Retina (tissue), 1 donor: Measurements from ENCODE around the gene SMNDC1.
"Not testable (repeated sequence)": the region's sequence is repeated elsewhere in the genome, so short reads cannot be mapped to it uniquely, and the experiment has no call there.

ENCODE experiments used
- DNase-seq: peaks from one replicate; pipeline ENCODE4 v3.0.0-alpha.2; 2016

SMNDC1 gene

DNA sequence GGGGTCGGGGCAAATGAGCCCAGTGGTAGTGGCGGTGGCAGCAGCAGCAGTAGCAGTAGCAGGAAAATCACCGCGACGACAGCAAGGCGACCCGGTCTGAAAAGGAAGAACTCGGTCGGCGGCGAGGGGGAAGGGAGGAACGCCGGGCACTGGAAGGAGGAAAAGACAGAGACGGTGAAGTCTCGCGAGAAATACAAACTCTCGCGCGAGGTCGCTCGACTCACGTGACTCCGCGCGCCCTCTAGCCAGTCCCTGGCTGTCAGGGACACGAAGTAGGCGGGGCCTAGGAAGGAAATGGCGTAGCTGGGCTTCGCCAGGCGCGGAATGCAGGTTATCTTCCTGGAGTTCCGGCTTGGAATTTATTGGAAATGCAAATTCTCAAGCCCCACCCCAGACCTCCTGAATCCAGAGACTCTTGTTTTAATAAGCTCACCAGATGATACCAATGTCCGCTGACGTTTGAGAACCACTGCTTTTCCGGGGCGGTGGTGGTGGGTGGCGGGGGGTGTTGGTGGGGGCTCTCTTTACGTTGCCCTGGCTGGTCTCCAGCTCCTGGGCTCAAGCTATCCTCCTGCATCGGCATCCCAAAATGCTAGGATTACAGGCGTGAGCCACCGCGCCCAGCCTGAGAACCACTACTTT is at the start of gene SMNDC1:
Gene SMNDC1, minus strand, starts transcription at position 141 of the 642 bp plus-strand sequence. CDS start 1,333 bp downstream, outside the sequence.
- DNase-seq = peak; percentile 99

DNA sequence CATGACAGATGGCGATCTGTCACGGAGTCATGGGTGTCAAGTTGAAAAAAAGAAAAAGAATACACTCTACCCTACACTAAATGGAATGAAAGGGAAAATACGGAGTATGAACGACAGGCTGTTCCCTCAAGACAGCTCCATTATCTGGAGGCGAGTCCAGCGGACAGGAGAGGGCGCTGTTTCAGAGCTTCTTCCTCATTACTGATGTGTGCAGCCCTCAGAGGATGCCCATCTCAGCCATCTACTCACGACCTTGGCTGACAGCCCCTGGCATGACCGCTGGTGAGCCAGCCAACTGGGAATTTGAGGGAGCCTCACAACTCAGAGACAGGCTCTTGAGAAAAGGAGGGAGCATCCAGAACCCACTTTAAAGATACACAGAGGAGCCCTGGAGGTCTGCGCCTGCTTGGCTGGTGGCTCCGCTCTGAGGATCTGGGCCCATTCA is 49.6 kb upstream of the SMNDC1 start:
- peak; percentile 80 for DNase-seq

DNA sequence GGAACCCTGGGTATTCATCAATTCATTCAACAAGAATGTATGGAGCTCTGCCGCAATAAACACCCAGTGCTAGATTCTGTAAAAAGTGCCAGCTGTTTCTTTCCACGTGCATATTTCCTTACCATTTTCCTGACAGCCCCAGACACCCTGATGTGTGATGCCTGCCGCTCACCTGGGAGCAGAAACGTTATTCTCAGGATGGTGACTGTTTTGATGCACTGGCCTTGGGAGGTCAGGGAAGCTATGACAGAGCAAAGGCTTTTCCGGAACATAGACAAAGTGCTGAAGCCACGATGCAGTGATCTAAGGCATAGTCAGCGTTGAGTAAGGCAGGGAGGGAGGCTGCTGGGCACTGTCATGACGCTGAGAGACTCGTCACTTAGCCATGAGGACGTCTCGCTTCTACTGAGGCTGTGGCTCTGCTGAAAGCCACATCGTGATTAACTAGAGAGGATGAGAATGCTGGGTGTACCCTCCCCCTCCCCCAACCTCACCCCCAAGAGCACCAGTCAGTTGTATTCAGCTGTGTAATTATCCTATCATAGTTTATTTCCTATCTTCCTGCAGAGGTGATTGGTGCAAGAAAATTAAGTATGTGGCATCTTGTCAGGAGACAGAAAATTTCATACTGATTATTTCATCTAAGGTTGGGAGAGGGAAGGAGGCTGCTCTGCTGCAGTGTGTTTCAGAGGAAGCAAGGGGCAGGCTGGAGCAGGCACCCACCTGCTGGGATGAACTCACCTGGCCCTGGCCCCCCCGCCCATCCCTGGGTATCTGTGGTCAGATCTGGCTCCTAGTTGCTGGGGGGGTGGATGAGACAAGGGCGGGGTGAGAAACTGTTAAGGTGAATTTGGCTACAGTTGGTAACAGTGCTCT is 48.8 kb upstream of the SMNDC1 start:
- peak; percentile 47 for DNase-seq

DNA sequence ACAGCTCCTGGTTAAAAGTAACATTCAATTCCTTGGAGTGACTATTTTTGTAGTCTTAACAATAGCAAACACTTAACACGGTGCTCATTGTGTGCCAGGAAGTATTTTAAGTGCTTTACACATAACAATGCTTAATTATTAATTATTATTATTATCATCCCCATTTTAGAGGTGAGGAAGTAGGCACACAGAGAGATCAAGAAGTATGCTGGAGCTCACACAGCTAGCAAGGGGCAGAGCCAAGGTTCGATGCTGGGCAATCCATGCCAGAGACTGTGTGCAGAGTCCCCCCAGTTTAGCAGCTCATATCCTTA is 48.2 kb upstream of the SMNDC1 start:
- no peak for DNase-seq

DNA sequence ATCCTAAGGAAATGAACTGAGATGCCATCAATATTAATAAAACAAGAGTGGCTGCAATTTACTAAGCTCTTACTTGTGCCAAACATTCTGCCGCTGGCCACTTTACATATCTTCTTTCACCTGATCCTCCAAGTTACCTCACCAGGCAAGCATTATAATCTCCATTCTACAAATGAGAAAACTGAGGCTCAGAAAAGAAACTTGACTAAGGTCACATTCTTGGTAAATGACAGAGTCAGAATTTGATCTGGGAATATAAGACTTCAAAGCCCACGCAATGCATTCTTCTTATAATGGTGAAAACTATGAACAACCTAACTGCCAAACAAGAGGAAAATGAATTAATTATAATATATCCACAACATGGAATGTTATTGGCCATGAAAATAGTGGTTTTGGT is 46.1 kb upstream of the SMNDC1 start:
- no peak for DNase-seq

DNA sequence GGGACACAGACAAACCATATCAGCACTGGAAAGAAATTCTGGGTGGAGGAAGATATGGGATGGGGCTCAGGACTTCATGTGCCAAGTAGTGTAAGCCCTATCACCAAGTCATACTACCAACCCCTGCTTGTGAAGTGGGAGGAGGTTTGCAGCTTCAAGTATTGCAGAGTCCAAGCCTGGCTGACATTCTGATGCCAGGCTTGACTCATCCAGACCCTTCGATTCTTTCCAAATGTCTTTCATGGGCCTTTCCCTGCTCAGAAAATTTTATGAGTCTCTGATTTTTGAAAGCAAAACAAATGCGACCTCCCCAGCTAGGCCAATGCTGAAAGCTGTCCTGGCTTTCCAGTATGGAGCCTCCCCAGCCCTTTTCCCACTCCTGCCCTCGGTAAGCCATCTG is 45.1 kb upstream of the SMNDC1 start:
- no peak for DNase-seq

DNA sequence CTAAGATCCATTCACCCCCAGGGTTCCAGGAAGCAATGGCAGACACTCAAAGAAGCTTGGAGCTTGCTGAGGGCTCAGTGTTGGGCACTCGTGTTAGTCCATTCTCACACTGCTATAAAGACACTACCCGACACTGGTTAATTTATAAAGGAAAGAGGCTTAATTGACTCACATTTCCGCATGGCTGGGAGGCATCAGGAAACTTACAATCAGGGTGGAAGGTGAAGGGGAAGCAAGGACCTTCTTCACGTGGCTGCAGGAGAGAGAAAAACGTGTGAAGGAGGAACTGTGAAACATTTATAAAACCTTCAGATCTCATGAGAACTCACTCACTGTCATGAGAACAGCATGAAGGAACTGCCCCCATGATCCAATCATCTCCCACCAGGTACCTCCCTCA is 44.7 kb upstream of the SMNDC1 start:
- no peak for DNase-seq

DNA sequence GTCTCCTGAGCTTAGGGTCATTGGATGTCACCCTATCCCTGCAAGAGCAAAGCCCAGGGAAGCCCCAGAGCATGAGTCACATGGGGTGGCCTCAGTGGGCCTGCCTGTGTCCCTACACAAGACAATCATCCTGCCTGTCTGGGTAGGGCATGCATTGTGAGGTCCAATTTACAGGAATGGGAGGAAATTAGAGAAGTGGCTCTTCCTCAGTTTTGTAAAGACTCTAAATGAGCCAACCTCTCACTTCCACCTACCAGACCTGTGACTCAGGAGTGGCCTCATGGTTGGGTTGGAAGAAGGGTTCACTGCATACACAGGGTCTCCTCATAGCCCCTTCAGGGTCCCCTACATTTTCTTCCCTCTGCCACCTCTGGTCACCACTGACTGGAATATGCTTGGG is 43.6 kb upstream of the SMNDC1 start:
- DNase-seq = no peak

DNA sequence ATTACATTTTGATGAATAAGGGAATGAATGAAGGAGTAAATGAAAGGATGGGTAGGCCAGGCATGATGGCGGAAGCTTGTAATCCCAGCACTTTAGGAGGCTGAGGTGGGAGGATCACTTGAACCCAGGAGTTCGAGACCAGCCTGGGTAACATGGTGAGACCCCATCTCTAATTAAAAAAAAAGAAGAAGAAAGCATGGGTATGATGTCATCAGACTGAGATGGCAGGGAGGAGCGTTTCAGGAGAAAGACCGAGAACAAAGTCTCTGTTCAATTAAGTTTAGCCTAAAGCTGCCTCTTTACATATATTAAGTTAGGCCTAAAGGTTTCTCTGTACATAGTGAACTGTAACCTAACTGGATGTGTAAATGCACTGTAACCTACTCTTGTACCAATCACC is 42.2 kb upstream of the SMNDC1 start:
- DNase-seq = no peak

DNA sequence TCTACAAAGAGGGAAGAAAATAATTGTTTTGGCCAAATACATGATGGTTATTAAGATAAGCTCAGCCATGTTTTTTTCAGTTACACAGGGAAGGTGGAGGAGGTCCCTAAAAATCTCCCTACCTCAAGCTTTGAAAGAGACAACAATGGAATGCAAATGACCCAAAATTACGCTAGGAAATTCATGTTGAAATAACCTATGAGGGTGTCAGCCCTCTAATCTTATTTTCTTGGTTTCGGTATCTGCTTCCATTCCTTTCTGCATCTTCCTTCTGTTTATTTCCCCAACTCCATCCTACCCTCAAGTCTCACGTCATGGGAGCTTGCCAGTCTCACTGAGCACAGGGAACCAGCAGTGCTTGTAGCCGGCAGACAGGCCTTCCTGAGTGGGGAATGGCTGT is 40.6 kb upstream of the SMNDC1 start:
- DNase-seq = no peak

DNA sequence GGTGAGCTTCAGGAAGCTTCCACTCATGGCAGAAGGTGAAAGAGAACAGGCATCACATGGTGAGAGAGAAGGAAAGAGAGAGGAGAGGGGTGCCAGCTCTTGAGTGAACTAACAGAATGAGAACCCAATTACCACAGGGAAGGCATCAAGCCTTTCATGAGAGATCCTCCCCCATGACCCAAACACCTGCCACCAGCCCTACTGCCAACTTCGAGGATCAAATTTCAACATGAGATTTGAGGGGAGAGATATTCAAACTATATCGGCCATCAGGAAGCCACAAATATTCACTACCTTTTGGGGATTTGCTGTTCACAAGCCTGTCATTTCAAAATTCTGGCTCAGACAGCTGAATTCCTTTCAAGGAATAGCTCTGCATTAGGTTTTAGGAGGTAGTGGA is 39.9 kb upstream of the SMNDC1 start:
- no peak for DNase-seq

DNA sequence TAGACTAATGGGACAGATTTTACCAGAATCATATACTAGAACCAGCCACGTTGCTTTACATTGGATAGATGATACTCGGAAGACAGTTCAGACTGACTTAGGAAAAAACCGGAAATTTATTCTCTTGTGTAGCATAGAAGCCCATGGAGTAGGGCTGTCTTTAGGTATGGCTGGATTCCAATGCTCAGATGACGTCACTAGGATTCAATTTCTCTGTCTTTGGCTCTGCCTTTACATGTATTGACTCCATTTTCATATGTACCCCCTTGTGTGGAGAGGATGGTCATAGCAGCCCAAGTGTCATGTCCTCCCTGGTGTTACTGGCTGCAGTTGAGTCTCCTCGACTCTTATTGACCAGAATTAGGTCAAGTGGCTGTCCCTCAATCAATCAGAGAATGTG is 39.2 kb upstream of the SMNDC1 start:
- DNase-seq = no peak

DNA sequence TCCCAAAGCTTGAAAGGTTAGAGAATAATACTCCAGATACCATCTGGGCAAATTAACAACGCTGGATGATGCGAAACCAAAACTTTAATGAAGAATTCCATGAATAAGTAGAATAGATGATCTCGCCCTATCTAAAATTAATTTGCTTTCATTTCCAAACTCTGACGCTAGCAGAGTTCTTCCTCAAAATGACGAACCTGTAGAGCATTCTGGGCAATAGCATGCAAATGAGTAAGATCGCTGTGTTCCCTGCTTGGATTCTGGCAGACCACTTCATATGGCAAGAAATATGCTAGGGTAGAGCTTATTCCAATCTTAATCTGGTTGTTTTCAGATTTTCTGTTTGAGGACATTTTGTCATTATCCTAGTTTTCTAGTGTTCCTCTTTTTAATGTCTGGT is 36.1 kb upstream of the SMNDC1 start:
- DNase-seq = no peak

DNA sequence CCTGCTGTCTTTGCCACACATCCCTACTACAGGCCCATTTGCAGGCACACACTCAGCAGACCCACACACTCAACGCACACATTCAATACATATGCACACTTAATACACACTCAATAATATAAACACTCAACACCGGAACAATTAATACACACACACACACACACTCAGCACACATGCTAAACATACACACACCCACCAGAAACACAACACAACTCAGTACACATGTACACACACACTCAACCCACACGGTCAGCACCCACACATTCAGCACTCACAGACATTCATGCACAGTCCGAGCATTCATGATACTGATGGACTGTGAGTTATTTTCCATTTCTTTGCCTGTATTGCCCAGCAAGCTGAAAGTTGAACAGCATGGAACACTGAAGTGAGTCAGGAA is 35.4 kb upstream of the SMNDC1 start:
- no peak for DNase-seq

DNA sequence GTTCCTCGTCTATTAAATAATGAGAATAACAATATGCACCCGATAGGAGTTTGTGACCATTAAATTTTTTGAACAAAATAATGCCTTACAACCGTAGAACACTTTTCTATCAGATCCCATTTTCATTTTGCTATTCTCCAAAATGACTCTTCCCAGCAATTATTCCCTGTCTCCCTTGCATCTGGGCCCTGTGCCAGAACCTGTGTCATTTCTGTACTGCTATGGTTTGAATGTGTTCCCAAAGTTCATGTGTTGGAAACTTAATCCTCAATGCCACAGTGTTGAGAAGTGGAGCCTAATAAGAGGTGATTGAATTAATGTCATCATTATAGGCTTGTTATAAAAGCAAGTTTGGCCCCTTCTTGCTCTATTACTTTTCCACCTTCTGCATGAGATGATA is 33.2 kb upstream of the SMNDC1 start:
- no peak for DNase-seq

DNA sequence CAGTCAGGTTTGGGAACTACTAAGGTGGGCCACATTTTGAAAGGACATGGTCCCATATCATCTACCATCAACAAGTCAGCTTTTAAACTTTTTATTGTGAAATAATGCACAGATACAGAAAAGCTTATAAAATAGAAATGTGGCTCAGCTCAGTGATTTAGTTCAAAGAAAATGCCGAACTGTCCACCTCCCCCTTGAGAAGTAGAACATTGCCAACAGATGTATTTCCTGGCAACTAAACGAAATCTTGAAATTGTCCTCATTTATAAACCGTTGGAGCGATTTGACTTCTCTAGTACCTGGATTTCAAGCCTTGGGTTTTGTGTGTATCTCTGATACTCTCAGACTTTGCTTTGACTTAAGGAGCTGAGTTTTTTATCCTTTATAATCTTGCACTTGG is 32.7 kb upstream of the SMNDC1 start:
- DNase-seq = no peak

DNA sequence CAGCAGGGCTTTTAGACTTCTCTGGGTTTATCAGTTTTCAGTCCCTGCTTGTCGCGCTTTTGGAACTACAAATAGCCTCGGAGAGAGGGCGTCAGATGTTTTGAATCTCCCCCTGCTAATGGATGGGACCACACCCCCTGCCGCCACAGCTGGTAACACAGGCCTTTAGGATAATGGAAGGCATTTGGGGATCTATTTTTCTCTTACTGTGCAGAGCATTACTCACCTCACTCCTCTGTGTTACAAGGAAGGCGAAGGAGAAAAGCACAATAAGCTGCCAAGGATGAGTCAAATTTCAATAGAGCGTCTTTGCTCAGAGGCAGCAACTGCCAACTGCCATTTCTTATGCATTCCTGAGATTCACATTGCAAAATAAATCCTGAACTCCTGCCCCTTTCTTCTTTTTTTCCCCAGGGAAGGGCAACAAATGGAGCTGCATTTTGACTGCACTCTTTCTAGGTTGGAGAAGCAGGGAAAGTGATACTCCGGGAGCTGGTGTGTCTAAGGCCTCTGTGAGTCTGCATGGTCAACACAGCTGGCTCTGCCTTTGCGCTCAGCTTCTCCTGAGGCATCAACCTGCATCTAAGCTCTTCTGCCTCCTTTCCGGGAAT is 31.5 kb upstream of the SMNDC1 start:
- peak; percentile 60 for DNase-seq

DNA sequence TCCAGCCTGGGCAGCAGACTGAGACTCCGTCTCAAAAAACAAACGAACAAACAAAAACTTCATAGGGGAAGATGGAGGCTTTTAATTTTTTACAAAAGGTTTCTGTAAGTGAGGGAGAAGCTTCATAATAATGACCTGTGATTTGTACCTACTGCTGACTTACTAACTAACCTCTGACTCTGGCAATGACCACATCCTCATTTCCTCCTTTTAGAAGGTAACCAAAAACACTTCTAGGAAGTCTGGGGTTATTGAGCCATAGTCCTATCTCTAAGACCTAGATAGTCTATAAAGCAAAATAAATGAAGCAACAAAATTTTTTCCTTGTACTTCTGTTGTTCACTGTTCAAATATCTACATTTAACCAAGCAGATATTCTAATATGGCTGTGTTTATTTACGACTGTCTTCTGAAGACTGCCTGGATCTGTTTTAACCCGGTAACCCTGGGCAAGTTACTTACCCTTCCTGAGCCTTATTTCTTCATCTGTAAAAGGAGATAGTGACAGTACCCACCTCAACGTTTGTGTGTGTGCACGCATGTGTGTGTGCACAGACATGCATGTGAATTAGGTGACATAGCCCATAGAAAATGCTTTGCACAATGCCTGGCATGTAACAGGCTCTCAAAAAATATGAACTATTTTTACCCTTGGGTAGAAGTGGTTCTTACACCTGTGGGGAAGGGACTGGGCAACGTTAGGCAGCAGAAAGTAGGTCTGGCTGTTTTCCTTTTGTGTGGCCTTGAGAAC is 30.8 kb upstream of the SMNDC1 start:
- DNase-seq = no peak

DNA sequence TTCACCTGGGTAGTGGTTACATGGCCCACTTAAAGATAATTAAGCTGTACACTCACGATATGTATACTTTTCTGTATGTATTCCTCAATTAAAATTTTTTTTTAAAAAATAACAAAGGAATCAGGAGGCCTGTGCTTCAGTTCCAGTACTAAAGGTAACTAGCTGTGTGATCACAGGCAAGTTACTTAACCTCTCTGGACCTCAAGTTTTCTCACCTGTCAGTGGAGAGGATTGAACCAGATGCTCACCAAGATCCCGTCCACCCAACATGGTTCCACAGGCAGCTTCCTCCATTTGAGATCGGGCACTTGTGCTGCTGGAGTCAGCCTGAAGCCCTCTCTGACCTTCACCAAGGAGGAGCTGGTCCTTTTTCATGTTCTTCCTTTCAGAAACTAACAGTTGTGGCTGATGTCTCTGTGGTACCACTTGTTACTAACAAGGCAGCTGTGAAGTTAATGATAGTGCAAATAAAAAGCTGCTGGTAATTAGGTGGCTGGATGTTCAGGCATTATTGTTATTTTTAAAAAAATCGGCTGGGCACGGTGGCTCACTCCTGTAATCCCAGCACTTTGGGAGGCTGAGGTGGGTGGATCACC is 29.4 kb upstream of the SMNDC1 start:
- DNase-seq = no peak

DNA sequence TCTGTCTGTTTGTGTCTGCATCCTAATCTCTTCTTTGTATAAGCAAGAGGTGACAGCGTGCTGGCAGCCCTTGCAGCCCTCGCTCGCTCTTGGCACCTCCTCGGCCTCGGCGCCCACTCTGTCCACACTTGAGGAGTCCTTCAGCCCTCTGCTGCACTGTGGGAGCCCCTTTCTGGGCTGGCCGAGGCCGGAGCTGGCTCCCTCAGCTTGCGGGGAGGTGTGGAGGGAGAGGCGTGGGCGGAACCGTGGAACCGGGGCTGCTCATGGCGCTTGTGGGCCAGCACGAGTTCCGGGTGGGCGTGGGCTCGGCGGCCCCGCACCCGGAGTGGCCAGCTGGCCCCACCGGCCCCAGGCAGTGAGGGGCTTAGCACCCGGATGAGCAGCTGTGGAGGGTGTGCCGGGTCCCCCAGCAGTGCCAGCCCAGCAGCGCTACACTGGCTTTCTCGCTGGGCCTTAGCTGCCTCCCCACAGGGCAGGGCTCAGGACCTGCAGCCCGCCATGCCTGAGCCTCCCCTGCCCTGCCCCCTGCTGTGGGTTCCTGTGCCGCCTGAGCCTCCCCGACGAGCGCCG is 26.6 kb upstream of the SMNDC1 start:
- DNase-seq = not testable (repeated sequence)

DNA sequence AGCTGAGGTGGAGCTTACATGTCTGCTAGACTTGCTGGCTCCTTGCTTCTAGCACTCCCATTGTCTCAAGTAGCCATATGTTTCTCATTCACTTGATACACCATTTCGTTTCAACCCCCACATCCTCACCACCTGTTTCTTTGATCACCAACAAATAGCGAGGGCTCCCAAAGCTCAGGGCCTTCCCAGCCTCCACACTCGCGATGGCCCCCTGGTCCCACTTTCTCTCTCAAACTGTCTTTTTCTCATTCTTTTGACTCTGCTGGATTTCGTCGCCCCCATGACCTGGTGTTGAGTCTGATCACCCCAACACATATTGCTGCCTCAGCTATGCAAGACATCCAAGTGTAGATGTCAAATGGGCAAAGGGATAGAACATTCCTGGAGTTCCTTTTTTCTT is 26.0 kb upstream of the SMNDC1 start:
- DNase-seq = no peak

DNA sequence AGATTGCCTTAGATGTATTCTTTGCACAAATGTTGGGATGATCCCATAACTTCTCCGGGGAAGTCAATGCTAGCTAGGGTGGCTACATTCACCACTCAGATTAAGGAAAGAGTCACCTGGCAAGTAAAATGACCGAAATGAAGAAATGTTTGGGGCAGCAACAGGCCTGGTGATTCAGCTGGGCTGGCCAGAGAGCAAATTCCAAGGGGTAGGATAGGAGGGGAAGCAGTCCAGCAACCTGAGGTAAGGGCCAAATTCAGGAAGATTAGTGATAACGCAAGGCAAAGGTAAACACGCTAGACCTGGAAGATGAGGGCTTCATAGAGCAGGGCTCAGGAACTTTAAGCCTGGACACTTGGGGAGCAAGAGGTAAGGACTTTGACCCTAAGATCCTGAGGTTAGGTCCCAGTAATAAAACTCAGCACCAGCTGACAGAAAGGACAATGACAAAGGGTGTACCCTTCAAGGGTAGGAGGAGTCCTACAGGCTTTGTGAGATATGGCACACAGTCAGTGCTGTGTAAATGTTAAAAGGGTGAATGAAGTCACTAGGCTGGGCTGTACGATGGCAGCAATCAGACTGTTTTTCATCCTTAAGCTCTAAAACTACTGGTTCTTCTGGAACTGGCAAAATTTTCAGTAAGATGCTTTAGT is 22.7 kb upstream of the SMNDC1 start:
- no peak for DNase-seq
